Activated B cell treated with CpG ODN at 0.5 μM for 24 hours (primary cell): ENCODE measurements around the gene PARVB. TPM values are rescaled to one million over a fixed set of nuclear protein-coding genes. Genes with fewer than 3 reads are reported as not detected.

Source experiments
- ATAC-seq: fragments of 200-7000 bp; cut with Tn5 transposase; one replicate; pipeline ENCODE4 v1.10.0; 2021; ENCODE audit warnings: low read depth, mild to moderate bottlenecking, moderate library complexity
- CTCF ChIA-PET: fragments of 350-600 bp; sonication (Branson Sonifier 250); formaldehyde crosslinking; loops from one replicate; lab custom pipeline; 2021; ENCODE audit warnings: antibody characterized with exemption; lab: Charles Lee
- POLR2A ChIA-PET: fragments of 350-600 bp; sonication (Branson Sonifier 250); formaldehyde crosslinking; loops from one replicate; lab custom pipeline; 2021; ENCODE audit warnings: antibody characterized with exemption; lab: Charles Lee
- DNase-seq: peaks from one replicate; pipeline ENCODE4 v3.0.0; 2022
- H3K27ac Mint-ChIP-seq: one replicate; pipeline ENCODE4 v1.8.0; 2020; ENCODE audit warnings: mixed read lengths
- H3K27me3 Mint-ChIP-seq: one replicate; pipeline ENCODE4 v1.8.0; 2021; ENCODE audit warnings: mixed read lengths
- H3K36me3 Mint-ChIP-seq: one replicate; pipeline ENCODE4 v1.8.0; 2021; ENCODE audit warnings: low read depth, mixed read lengths
- H3K4me1 Mint-ChIP-seq: one replicate; pipeline ENCODE4 v1.8.0; 2021; ENCODE audit warnings: mixed read lengths
- H3K4me3 Mint-ChIP-seq: one replicate; pipeline ENCODE4 v1.8.0; 2020; ENCODE audit warnings: mild to moderate bottlenecking, mixed read lengths
- H3K9me3 Mint-ChIP-seq: one replicate; pipeline ENCODE4 v1.8.0; 2020; ENCODE audit warnings: mixed read lengths
- CTCF ChIP-seq: fragments of 200-600 bp; IDR thresholded peaks from one replicate; pipeline ENCODE4 v1.8.0; 2022; ENCODE audit warnings: antibody characterized with exemption, mild to moderate bottlenecking
- intact Hi-C: fragments of 100-400 bp; cut with micrococcal nuclease; formaldehyde crosslinking; loops from one replicate; pipeline ENCODE4 v1.15.1; 2024
- total RNA-seq: library from RNA; stranded (reverse); gene quantifications from 2 replicates; pipeline ENCODE4 v1.2.3, GENCODE V29; 2022

PARVB gene
- total RNA-seq, 1 donor from 2014 or later = 53.5 TPM

GRCh38 chr22:44074337-44074984 is 50.4 kb downstream of the PARVB start:
- H3K27me3 Mint-ChIP-seq = no peaks in the 10 kb centered on the region
- H3K27ac Mint-ChIP-seq = no peak overlapping the region
- H3K36me3 Mint-ChIP-seq = peaks cover 11% of the 10 kb centered on the region
- POLR2A ChIA-PET = no interaction called here
- CTCF ChIA-PET = interaction anchor here (2.2 kb wide), 1 partner anchor 81 kb away, joined by 7 read pairs; no protein-coding TSS in a partner anchor
- H3K9me3 Mint-ChIP-seq = no peaks in the 10 kb centered on the region
- intact Hi-C loops = no loop called here
- no peak overlapping the region for H3K4me3 Mint-ChIP-seq
- H3K4me1 Mint-ChIP-seq = peaks cover 20% of the 10 kb centered on the region
- TF ChIP-seq CTCF = no peak
- ATAC-seq (no peak), DNase-seq (no peak)

GRCh38 chr22:44075022-44075421 is 50.9 kb downstream of the PARVB start:
- Mint-ChIP-seq H3K36me3 (peaks cover 14% of the 10 kb centered on the region), H3K4me1 (peaks cover 16% of the 10 kb centered on the region), H3K4me3 (no peak overlapping the region), H3K27me3 (no peaks in the 10 kb centered on the region), H3K27ac (no peak overlapping the region), H3K9me3 (no peaks in the 10 kb centered on the region)
- intact Hi-C loops = no loop called here
- ATAC-seq = no peak
- ChIA-PET CTCF (interaction anchor here (2.2 kb wide), 1 partner anchor 81 kb away, joined by 7 read pairs; no protein-coding TSS in a partner anchor), POLR2A (no interaction called here)
- no peak for DNase-seq
- no peak for TF ChIP-seq CTCF

- ATAC-seq (no peak), DNase-seq (no peak)
- CTCF ChIA-PET = no interaction called here
- POLR2A ChIA-PET = no interaction called here
- peaks cover 11% of the 10 kb centered on the region for H3K4me1 Mint-ChIP-seq
- no peaks in the 10 kb centered on the region for H3K27me3 Mint-ChIP-seq
- H3K36me3 Mint-ChIP-seq = peaks cover 14% of the 10 kb centered on the region
- H3K4me3 Mint-ChIP-seq = no peak overlapping the region
- no peak for TF ChIP-seq CTCF
- intact Hi-C loops = no loop called here
- no peak overlapping the region for H3K27ac Mint-ChIP-seq
- no peaks in the 10 kb centered on the region for H3K9me3 Mint-ChIP-seq
These were observed 51.6 kb downstream of the PARVB start for GRCh38 chr22:44075670-44076069.

GRCh38 chr22:44076825-44077224 is 52.7 kb downstream of the PARVB start:
- CTCF ChIA-PET = no interaction called here
- POLR2A ChIA-PET = no interaction called here
- no peak overlapping the region for H3K27ac Mint-ChIP-seq

More at GRCh38 chr22:44076825-44077224, 52.7 kb downstream of the PARVB start:
- Mint-ChIP-seq H3K4me3 (no peak overlapping the region), H3K36me3 (peaks cover 14% of the 10 kb centered on the region), H3K9me3 (no peaks in the 10 kb centered on the region), H3K4me1 (peaks cover 11% of the 10 kb centered on the region), H3K27me3 (no peaks in the 10 kb centered on the region)
- ATAC-seq = no peak
- DNase-seq = no peak
- intact Hi-C loops = no loop called here
- no peak for TF ChIP-seq CTCF
